ENCODE data around the gene DYNLT5. TPM values are rescaled to one million over a fixed set of nuclear protein-coding genes. Genes with fewer than 3 reads are reported as not detected.
A peak's percentile ranks its signal among the peaks of the same experiment; 100 is the strongest.
"Not testable (repeated sequence)": the region's sequence is repeated elsewhere in the genome, so short reads cannot be mapped to it uniquely, and the experiment has no call there.

The DYNLT5 gene
- total RNA-seq = not detected

GRCh38 chr1:66752000-66752592 lies at the start of gene DYNLT5:
DYNLT5 (plus strand) TSS chr1:66752459; CDS start chr1:66754659, 2,200 bp downstream.
- peaks cover 4% of the 10 kb centered on the region for H3K4me1 Mint-ChIP-seq
- peaks cover 49% of the 10 kb centered on the region for H3K27me3 Mint-ChIP-seq
- H3K9me3 Mint-ChIP-seq = no peaks in the 10 kb centered on the region
- no peaks in the 10 kb centered on the region for H3K36me3 Mint-ChIP-seq (ENCODE audit: low read depth)
- peak; percentile 11 for ATAC-seq (replicated peaks)
- peak within 1 kb of the TSS; percentile 43 for H3K4me3 Mint-ChIP-seq
- no peak within 1 kb of the TSS for H3K27ac Mint-ChIP-seq

- Mint-ChIP-seq H3K4me1 (no peaks in the 10 kb centered on the region), H3K36me3 (ENCODE audit: low read depth) (no peaks in the 10 kb centered on the region), H3K27me3 (peaks cover 18% of the 10 kb centered on the region), H3K9me3 (no peaks in the 10 kb centered on the region), H3K27ac (no peak overlapping the region), H3K4me3 (no peak overlapping the region)
- ATAC-seq (replicated peaks) = no peak
Observed at GRCh38 chr1:66704177-66704875, 47.9 kb upstream of the DYNLT5 start.

GRCh38 chr1:66705110-66705509 lies 47.1 kb upstream of the DYNLT5 start:
- H3K27ac Mint-ChIP-seq = no peak overlapping the region
- no peak overlapping the region for H3K4me3 Mint-ChIP-seq
- no peak for ATAC-seq (replicated peaks)
- no peaks in the 10 kb centered on the region for H3K9me3 Mint-ChIP-seq
- no peaks in the 10 kb centered on the region for H3K4me1 Mint-ChIP-seq
- no peaks in the 10 kb centered on the region for H3K36me3 Mint-ChIP-seq (ENCODE audit: low read depth)
- H3K27me3 Mint-ChIP-seq = peaks cover 18% of the 10 kb centered on the region

- H3K4me1 Mint-ChIP-seq = no peaks in the 10 kb centered on the region
- H3K27ac Mint-ChIP-seq = no peak overlapping the region
- ATAC-seq (replicated peaks) = no peak
- no peaks in the 10 kb centered on the region for H3K9me3 Mint-ChIP-seq
- H3K36me3 Mint-ChIP-seq (ENCODE audit: low read depth) = no peaks in the 10 kb centered on the region
- H3K27me3 Mint-ChIP-seq = peaks cover 14% of the 10 kb centered on the region
- no peak overlapping the region for H3K4me3 Mint-ChIP-seq
Observed at GRCh38 chr1:66711420-66711819, 40.8 kb upstream of the DYNLT5 start.

- Mint-ChIP-seq H3K27me3 (peaks cover 16% of the 10 kb centered on the region), H3K27ac (no peak overlapping the region), H3K4me3 (no peak overlapping the region)
Observed at GRCh38 chr1:66712839-66713238, 39.4 kb upstream of the DYNLT5 start.

GRCh38 chr1:66723985-66724384 lies 28.3 kb upstream of the DYNLT5 start:
- peaks cover 4% of the 10 kb centered on the region for H3K4me1 Mint-ChIP-seq
- H3K27me3 Mint-ChIP-seq = peaks cover 15% of the 10 kb centered on the region
- ATAC-seq (replicated peaks) = no peak
- H3K36me3 Mint-ChIP-seq (ENCODE audit: low read depth) = no peaks in the 10 kb centered on the region
- no peak overlapping the region for H3K4me3 Mint-ChIP-seq
- no peaks in the 10 kb centered on the region for H3K9me3 Mint-ChIP-seq
- H3K27ac Mint-ChIP-seq = no peak overlapping the region

More at GRCh38 chr1:66712839-66713238, 39.4 kb upstream of the DYNLT5 start:
- H3K9me3 Mint-ChIP-seq = no peaks in the 10 kb centered on the region
- no peaks in the 10 kb centered on the region for H3K4me1 Mint-ChIP-seq
- no peak for ATAC-seq (replicated peaks)
- H3K36me3 Mint-ChIP-seq (ENCODE audit: low read depth) = no peaks in the 10 kb centered on the region

GRCh38 chr1:66725885-66726665 lies 26.2 kb upstream of the DYNLT5 start:
- Mint-ChIP-seq H3K36me3 (ENCODE audit: low read depth) (no peaks in the 10 kb centered on the region), H3K4me3 (no peak overlapping the region), H3K4me1 (peaks cover 6% of the 10 kb centered on the region), H3K9me3 (no peaks in the 10 kb centered on the region), H3K27me3 (peaks cover 15% of the 10 kb centered on the region), H3K27ac (no peak overlapping the region)
- peak; percentile 69 for ATAC-seq (replicated peaks)

GRCh38 chr1:66728021-66728420 lies 24.2 kb upstream of the DYNLT5 start:
- no peak overlapping the region for H3K27ac Mint-ChIP-seq
- ATAC-seq (replicated peaks) = no peak
- H3K36me3 Mint-ChIP-seq (ENCODE audit: low read depth) = no peaks in the 10 kb centered on the region
- H3K4me3 Mint-ChIP-seq = no peak overlapping the region
- H3K9me3 Mint-ChIP-seq = no peaks in the 10 kb centered on the region
- H3K27me3 Mint-ChIP-seq = peaks cover 4% of the 10 kb centered on the region
- H3K4me1 Mint-ChIP-seq = peaks cover 17% of the 10 kb centered on the region

- H3K36me3 Mint-ChIP-seq (ENCODE audit: low read depth); H3K27ac Mint-ChIP-seq; ATAC-seq (replicated peaks); H3K27me3 Mint-ChIP-seq; H3K9me3 Mint-ChIP-seq: not testable (repeated sequence)
- H3K4me1 Mint-ChIP-seq = peaks cover 17% of the 10 kb centered on the region
- peak overlapping the region; percentile 24 for H3K4me3 Mint-ChIP-seq
Observed at GRCh38 chr1:66728716-66729115, 23.5 kb upstream of the DYNLT5 start.

- peaks cover 17% of the 10 kb centered on the region for H3K4me1 Mint-ChIP-seq
- no peaks in the 10 kb centered on the region for H3K9me3 Mint-ChIP-seq
- ATAC-seq (replicated peaks) = peak; percentile 13
- no peaks in the 10 kb centered on the region for H3K36me3 Mint-ChIP-seq (ENCODE audit: low read depth)
- peaks cover 3% of the 10 kb centered on the region for H3K27me3 Mint-ChIP-seq
- no peak overlapping the region for H3K27ac Mint-ChIP-seq
- peak overlapping the region; percentile 24 for H3K4me3 Mint-ChIP-seq
Observed at GRCh38 chr1:66729119-66729518, 23.1 kb upstream of the DYNLT5 start.

- peak overlapping the region; percentile 24 for H3K4me3 Mint-ChIP-seq
Observed at GRCh38 chr1:66729523-66729922, 22.7 kb upstream of the DYNLT5 start.

GRCh38 chr1:66730462-66730861 lies 21.8 kb upstream of the DYNLT5 start:
- Mint-ChIP-seq H3K9me3 (no peaks in the 10 kb centered on the region), H3K36me3 (ENCODE audit: low read depth) (no peaks in the 10 kb centered on the region), H3K4me1 (peaks cover 17% of the 10 kb centered on the region), H3K27ac (peak overlapping the region; percentile 1), H3K4me3 (no peak overlapping the region), H3K27me3 (peaks cover 3% of the 10 kb centered on the region)
- no peak for ATAC-seq (replicated peaks)

More at GRCh38 chr1:66729523-66729922, 22.7 kb upstream of the DYNLT5 start:
- no peaks in the 10 kb centered on the region for H3K36me3 Mint-ChIP-seq (ENCODE audit: low read depth)
- ATAC-seq (replicated peaks) = no peak
- H3K9me3 Mint-ChIP-seq = no peaks in the 10 kb centered on the region
- H3K27me3 Mint-ChIP-seq = peaks cover 3% of the 10 kb centered on the region
- peaks cover 17% of the 10 kb centered on the region for H3K4me1 Mint-ChIP-seq
- H3K27ac Mint-ChIP-seq = no peak overlapping the region

GRCh38 chr1:66731170-66731865 lies 20.9 kb upstream of the DYNLT5 start:
- H3K27ac Mint-ChIP-seq = no peak overlapping the region
- ATAC-seq (replicated peaks) = peak; percentile 47
- H3K4me3 Mint-ChIP-seq = no peak overlapping the region
- peaks cover 1% of the 10 kb centered on the region for H3K27me3 Mint-ChIP-seq
- H3K9me3 Mint-ChIP-seq = no peaks in the 10 kb centered on the region
- H3K4me1 Mint-ChIP-seq = peaks cover 17% of the 10 kb centered on the region
- no peaks in the 10 kb centered on the region for H3K36me3 Mint-ChIP-seq (ENCODE audit: low read depth)

- Mint-ChIP-seq H3K9me3 (no peaks in the 10 kb centered on the region), H3K36me3 (ENCODE audit: low read depth) (no peaks in the 10 kb centered on the region), H3K27me3 (no peaks in the 10 kb centered on the region), H3K27ac (peak overlapping the region; percentile 90), H3K4me1 (peaks cover 17% of the 10 kb centered on the region), H3K4me3 (peak overlapping the region; percentile 35)
- peak; percentile 92 for ATAC-seq (replicated peaks)
Observed at GRCh38 chr1:66732407-66733166, 19.7 kb upstream of the DYNLT5 start.

Measured in activated T-helper 17 cell treated with anti-CD3 and anti-CD28 coated beads, Interleukin-2, amount 50 U/mL, for 72 hours (primary cell).